GM12875 (cell line): ENCODE data around the gene SFSWAP.
A peak's percentile ranks its signal among the peaks of the same experiment; 100 is the strongest.

ENCODE experiments used
- H3K4me3 ChIP-seq: one replicate; pipeline ENCODE4 v1.5.1; 2011; ENCODE audit warnings: low read depth, low read length, control low read depth
- CTCF ChIP-seq: IDR thresholded peaks from 2 replicates; pipeline ENCODE4 v1.5.1; 2011; ENCODE audit warnings: low read depth, mild to moderate bottlenecking, control low read depth, inconsistent platforms, low read length, moderate library complexity, borderline replicate concordance; ENCODE audit not compliant: insufficient read depth

The SFSWAP gene

DNA sequence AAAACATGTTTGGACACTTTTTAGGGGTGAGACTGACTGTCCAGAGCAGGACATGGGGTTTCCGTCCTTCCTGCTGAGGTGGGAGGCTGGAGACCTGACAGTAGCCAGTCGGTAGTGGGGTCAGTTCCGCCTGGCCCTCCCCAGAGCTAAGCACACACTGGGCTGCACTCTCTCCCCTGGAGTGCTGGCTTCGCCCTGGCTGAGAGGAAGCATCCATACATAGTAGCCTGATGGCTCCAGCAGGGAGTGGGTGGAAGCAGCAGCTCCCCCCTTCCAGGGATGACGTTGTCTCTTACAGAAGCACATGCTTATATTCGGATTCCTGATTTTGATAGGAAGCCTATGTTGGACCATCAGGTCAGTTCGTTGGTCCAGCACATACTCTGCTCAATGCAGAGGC lies 40.4 kb downstream of the SFSWAP start:
- no peak overlapping the region for H3K4me3 ChIP-seq
- TF ChIP-seq CTCF: no peak

DNA sequence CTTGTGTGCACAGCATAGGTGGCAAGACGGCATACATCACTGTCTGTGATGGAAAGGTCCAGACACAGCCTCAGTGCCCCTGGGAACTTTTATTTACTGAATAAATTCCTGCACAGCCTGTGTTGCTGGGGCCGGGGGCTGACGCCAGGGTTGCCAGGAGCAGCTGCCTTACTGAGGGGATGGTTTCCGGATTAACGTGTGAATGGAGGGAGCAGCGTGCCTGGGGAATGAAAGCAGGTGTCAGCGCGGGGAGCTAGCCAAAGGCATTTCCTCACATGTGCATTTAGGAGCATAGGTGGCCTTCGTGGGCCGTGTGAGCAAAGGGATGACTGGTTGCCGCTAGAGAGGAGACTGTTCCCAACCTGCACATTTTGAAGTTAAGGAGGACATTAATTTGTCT lies 41.6 kb downstream of the SFSWAP start:
- H3K4me3 ChIP-seq: no peak overlapping the region
- TF ChIP-seq CTCF: no peak

DNA sequence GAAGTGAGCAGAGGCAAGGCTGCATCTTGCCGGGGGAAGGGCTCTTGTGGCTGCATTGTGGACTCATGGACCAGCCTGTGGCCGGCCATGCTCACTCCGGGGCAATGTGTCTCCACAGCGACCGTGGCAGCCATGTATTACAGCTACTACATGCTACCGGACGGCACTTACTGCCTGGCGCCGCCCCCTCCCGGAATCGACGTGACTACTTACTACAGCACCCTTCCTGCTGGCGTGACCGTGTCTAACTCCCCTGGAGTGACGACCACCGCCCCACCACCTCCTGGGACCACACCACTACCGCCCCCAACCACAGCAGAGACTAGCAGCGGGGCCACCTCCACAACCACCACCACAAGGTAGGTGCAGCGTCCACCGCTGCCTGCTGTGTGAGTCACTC lies 42.1 kb downstream of the SFSWAP start:
- no peak for TF ChIP-seq CTCF
- H3K4me3 ChIP-seq: no peak overlapping the region

DNA sequence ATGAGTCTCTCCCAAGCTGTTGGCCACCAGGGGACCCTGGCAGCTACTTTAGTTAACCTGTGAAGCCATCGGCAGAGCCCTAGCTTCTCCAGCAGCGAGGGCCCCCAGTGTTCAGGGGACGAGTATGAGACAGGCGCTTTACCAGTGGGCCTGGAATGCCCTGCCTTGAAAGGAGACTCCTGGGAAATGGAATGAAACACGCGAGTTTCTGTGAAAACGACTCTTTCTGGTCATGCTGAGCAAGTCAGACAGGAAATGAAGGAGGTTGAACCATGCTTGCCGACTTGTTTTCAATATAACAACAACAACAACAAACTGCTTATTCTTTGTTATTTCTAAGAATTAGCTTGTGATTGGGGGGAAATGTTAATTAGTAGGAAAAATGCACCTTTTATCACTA lies 42.9 kb downstream of the SFSWAP start:
- TF ChIP-seq CTCF: no peak
- H3K4me3 ChIP-seq: no peak overlapping the region

GRCh38 chr12:131754184-131754583 lies 43.3 kb downstream of the SFSWAP start:
- TF ChIP-seq CTCF: no peak
- no peak overlapping the region for H3K4me3 ChIP-seq

- peak; percentile 13; the same call in 1 of the 2 replicates for TF ChIP-seq CTCF
- no peak overlapping the region for H3K4me3 ChIP-seq
These were observed 44.6 kb downstream of the SFSWAP start for GRCh38 chr12:131755305-131756113.

DNA sequence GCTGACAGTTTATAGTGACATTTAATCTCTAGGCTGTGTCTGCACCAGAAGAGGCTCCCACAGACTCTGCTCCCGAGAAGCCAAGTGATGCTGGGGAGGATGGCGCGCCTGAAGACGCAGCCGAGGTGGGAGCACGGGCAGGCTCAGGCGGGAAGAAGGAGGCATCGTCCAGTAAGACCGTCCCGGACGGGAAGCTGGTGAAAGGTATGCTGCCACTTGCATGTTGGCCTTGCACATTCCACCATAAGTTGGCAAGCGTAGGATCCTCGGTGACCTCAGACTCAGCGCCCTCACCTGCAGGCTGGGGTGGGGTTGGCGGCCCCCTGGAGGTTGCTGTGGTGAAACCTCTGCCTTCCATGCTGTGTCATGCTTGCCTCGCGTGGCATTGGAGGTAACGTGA lies 45.6 kb downstream of the SFSWAP start:
- H3K4me3 ChIP-seq: no peak overlapping the region
- TF ChIP-seq CTCF: no peak
